ENCODE measurements around the gene API5.

The API5 gene

DNA sequence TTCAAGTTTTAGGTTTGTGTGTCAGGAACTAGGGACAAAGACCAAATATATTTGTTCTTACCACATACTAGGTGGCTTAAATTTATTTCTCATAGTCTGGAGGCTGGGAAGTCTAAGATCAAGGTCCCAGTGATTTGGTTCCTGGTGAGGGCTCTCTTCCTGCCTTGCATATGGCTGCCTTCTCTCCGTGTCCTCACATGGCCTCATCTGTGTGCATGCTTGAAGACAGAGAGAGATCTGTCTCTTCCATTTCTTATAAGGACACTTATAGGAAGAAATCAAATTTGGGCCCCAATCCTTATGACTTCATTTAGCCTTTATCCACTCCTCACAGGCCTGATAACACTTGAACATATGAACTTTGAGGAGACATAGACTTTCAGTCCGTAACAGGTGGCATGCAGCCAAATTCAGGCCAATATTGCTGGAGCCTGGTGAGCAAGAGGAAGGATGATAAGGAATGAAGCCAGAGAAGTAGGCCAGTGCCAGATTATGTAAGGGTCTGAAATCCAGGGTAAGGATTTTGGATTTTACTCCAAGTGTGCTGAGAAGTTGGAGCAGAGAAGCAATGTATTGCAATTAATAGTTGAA is 82.1 kb downstream of the API5 start:
- H3K27me3 Mint-ChIP-seq (ENCODE audit: low read depth): no peaks in the 10 kb centered on the region
- H3K36me3 Mint-ChIP-seq (ENCODE audit: low read depth): peaks cover 76% of the 10 kb centered on the region
- no peak overlapping the region for H3K4me3 Mint-ChIP-seq
- H3K27ac Mint-ChIP-seq: no peak overlapping the region
- TF ChIP-seq, protein P1, sequence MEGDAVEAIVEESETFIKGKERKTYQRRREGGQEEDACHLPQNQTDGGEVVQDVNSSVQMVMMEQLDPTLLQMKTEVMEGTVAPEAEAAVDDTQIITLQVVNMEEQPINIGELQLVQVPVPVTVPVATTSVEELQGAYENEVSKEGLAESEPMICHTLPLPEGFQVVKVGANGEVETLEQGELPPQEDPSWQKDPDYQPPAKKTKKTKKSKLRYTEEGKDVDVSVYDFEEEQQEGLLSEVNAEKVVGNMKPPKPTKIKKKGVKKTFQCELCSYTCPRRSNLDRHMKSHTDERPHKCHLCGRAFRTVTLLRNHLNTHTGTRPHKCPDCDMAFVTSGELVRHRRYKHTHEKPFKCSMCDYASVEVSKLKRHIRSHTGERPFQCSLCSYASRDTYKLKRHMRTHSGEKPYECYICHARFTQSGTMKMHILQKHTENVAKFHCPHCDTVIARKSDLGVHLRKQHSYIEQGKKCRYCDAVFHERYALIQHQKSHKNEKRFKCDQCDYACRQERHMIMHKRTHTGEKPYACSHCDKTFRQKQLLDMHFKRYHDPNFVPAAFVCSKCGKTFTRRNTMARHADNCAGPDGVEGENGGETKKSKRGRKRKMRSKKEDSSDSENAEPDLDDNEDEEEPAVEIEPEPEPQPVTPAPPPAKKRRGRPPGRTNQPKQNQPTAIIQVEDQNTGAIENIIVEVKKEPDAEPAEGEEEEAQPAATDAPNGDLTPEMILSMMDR (IDR thresholded peaks at IDR 0.05; ENCODE audit: unreplicated experiment in 3 of 3): no peak
- no peaks in the 10 kb centered on the region for H3K9me3 Mint-ChIP-seq
- H3K4me1 Mint-ChIP-seq: no peaks in the 10 kb centered on the region
